ENCODE measurements around the gene UBE2G2.

The UBE2G2 gene

DNA sequence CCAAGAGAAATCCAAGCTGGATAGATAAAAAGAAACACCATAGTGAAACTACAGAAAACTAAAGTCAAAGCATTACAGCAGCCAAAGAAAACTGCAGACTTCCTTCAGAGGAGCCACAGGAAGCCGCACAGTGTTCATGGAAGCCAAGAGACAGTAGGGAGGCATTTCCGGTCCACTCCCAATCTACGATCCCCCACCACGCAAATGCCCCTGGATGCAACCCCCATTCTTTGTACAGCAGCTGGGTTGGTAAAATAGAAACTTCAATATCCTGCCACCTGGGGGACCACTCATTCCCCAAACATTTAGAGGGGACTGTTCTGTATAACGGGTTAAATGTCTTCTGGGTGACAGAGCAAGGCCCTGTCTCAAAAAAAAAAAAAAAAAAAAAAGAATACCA, 46.4 kb downstream of the UBE2G2 start:
- TF ChIP-seq TAF1 (IDR thresholded peaks at IDR 0.05; ENCODE audit: borderline replicate concordance, insufficient read depth, low read length) (no peak), FOXP2 (optimal IDR thresholded peaks at IDR 0.05; ENCODE audit: borderline replicate concordance, extremely low read depth, extremely low read length, insufficient read depth) (no peak)
- TF ChIP-seq, protein P1, sequence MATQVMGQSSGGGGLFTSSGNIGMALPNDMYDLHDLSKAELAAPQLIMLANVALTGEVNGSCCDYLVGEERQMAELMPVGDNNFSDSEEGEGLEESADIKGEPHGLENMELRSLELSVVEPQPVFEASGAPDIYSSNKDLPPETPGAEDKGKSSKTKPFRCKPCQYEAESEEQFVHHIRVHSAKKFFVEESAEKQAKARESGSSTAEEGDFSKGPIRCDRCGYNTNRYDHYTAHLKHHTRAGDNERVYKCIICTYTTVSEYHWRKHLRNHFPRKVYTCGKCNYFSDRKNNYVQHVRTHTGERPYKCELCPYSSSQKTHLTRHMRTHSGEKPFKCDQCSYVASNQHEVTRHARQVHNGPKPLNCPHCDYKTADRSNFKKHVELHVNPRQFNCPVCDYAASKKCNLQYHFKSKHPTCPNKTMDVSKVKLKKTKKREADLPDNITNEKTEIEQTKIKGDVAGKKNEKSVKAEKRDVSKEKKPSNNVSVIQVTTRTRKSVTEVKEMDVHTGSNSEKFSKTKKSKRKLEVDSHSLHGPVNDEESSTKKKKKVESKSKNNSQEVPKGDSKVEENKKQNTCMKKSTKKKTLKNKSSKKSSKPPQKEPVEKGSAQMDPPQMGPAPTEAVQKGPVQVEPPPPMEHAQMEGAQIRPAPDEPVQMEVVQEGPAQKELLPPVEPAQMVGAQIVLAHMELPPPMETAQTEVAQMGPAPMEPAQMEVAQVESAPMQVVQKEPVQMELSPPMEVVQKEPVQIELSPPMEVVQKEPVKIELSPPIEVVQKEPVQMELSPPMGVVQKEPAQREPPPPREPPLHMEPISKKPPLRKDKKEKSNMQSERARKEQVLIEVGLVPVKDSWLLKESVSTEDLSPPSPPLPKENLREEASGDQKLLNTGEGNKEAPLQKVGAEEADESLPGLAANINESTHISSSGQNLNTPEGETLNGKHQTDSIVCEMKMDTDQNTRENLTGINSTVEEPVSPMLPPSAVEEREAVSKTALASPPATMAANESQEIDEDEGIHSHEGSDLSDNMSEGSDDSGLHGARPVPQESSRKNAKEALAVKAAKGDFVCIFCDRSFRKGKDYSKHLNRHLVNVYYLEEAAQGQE (IDR thresholded peaks at IDR 0.05; ENCODE audit: insufficient read depth in 1 of 2, low read depth in 2 of 2, low read length in 2 of 2) = no peak

DNA sequence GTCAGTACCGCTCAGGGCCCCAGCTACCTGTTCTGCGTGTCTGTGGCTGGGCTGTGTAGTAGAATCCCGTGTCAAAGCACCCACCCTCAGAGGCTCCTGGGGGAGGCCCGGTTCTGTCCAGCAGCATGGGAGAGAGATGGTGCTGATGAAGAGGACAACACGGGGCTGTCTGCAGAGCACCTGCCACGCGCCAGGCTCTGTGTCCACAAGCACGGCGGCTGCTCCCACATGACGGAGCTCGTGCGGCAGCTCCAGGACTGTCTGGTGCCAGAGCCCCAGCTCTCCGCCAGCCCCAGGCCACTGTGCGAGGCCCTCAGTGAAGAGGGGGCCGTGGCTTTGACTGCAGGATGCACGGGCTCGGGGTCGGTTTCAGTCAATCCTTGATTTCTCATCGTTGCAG, 48.3 kb downstream of the UBE2G2 start:
- TF ChIP-seq, protein P1 (IDR thresholded peaks at IDR 0.05; ENCODE audit: insufficient read depth in 1 of 2, low read depth in 2 of 2, low read length in 2 of 2) = no peak

DNA sequence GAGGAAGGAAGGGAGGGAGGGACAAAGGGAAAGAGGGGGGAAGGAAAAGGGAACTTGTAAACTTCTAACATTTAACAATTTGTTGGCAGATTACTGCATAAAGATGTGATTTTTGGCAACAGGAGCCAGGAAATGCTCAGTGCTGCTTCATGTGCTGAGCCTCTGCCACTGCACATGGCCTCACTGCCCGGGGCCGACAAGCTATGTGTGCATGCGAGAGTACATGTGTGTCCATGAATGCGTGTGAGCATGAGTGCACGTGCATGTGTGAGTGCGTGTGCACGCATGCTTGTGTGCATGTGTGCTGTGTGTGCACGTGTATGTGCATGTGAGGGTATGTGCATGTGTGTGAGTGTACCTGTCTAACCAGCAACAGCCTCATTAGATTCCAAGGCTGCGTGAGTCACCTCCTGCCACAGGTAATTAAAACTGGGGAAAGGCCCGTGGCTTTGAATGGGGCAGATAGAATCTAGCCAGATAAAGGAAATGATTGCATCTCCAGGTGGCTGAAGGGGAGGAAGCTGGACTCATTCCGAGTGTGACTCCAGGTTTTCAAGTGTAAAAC, 48.9 kb downstream of the UBE2G2 start:
- TF ChIP-seq SIN3A (IDR thresholded peaks at IDR 0.05; ENCODE audit: borderline replicate concordance, insufficient read depth, low read length) (no peak), POLR2AphosphoS5 (IDR thresholded peaks at IDR 0.05; ENCODE audit: low read depth, low read length) (no peak), TAF1 (IDR thresholded peaks at IDR 0.05; ENCODE audit: borderline replicate concordance, insufficient read depth, low read length) (no peak), FOXP2 (optimal IDR thresholded peaks at IDR 0.05; ENCODE audit: borderline replicate concordance, extremely low read depth, extremely low read length, insufficient read depth) (no peak)
- TF ChIP-seq, protein P1 (IDR thresholded peaks at IDR 0.05; ENCODE audit: insufficient read depth in 1 of 2, low read depth in 2 of 2, low read length in 2 of 2) = no peak

DNA sequence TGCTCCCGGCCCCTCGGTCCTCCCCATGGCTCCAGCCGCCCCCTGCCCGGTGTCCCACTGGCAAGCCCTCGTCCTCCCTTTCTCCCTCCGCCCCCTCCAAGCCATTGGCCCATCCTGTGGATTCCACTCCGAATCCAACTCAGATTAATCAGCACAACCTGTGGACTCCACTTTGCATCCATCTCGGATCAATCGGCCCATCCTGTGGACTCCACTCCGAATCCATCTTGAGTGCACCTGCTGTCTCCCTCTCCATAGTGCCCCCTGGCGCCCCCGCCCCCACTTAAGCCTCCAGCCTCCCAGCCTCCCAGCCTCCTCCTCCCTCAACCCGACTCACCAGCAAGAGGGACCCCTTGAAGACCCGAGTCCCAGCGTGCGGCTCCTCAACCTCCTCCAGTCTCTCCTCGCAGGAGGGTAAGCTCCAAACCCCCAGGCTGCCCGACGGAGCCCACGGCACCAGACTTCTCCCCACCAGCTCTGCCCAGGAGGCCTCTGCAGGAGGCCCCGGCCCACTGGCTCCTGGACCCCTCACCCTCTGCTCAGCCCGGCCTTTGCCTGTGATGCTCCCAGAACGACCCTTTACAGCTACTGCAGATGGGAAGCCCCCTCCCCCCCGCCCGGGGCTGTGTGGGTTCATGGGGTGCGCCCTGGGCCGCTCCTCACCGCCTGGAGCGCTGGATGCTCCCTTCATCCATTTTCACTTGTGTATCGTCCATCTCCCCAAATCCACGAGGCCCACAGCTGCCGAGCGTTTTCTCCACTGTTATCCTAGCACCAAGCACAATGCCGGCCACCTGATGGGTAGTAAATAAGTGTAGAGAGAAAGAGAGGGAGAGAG, 49.6 kb downstream of the UBE2G2 start:
- no peak for TF ChIP-seq POLR2AphosphoS5 (IDR thresholded peaks at IDR 0.05; ENCODE audit: low read depth, low read length)
- no peak for TF ChIP-seq SIN3A (IDR thresholded peaks at IDR 0.05; ENCODE audit: borderline replicate concordance, insufficient read depth, low read length)
- TF ChIP-seq TAF1 (IDR thresholded peaks at IDR 0.05; ENCODE audit: borderline replicate concordance, insufficient read depth, low read length) = no peak
- TF ChIP-seq FOXP2 (optimal IDR thresholded peaks at IDR 0.05; ENCODE audit: borderline replicate concordance, extremely low read depth, extremely low read length, insufficient read depth) = no peak
- TF ChIP-seq, protein P1 (IDR thresholded peaks at IDR 0.05; ENCODE audit: insufficient read depth in 1 of 2, low read depth in 2 of 2, low read length in 2 of 2) = no peak
